CD4-positive, alpha-beta T cell treated with Interleukin-21 for 1 hour (primary cell): Measurements from ENCODE around the gene GABRR1.
"Not testable (repeated sequence)": the region's sequence is repeated elsewhere in the genome, so short reads cannot be mapped to it uniquely, and the experiment has no call there.

Experiments used
- DNase-seq: peaks from one replicate; pipeline ENCODE4 v3.0.0-alpha.2; 2020

Gene GABRR1

DNA sequence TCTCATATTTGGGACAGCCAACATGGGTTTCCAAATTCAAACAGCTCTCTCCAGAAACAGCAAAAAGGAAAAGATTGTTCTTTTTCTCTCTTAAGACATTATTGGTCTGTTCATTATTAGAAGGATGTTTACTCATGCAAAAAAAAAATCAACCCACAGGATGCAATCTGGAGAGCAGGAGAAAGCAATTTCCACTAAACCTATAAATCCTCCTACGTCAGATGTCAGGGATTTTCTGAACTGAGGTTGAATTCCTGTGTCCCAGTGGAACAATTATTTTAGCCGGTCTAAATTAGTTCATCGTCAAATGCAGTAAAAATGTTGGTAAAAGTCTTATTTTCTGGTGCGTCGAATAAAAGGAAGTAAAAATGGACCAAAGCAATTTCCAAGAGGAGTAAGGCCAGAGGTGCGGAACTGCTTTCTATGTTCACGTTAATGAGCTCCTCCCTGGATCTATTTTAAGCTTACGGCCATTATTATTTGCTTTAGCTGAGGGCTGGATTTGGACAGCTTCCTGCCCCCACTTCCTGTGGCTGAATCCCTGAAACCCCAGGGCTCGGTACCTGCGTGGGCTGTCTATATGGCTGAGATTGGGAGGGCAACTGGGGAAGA, at the start of gene GABRR1:
Gene GABRR1, minus strand, starts transcription at position 60 of the 612 bp plus-strand sequence. Its CDS starts 36 bp downstream, at position 24.
- DNase-seq = no peak

DNA sequence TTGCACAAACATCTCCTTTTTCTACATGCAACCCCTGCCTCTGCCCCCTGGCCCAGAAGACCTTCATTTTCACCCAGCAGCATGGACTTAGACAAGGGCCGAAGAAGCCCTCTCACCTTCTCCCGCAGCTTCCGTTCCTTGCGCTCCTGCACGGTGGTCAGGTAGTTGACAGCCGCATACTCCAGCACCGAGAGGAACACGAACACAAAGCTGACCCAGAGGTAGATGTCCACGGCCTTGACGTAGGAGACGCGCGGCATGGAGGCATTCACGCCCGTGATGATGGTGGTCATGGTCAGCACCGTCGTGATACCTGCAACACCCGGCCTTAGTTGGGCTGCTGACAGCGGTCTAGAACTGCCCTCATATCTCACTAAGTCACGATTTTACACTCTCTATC, 47.1 kb upstream of the GABRR1 start:
- no peak for DNase-seq

DNA sequence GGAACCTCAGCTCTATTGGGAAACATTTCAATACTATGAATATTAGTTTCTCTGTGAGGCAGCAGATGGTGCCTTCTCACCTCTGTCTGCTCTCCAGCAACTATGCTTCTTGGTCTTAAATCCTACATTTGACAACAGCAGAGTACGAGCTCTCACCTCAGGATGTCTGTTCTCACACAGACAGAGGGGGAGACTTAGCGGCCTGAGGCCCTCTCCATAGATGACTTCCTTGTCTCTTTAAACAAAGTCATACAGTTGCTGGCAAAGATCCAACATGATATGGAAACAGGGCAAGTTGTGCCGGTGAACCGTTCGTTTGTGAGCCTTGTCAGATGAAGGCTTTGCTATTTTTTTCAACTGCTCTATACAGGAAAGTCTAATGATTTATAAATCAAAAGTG, 43.7 kb upstream of the GABRR1 start:
- DNase-seq = no peak

DNA sequence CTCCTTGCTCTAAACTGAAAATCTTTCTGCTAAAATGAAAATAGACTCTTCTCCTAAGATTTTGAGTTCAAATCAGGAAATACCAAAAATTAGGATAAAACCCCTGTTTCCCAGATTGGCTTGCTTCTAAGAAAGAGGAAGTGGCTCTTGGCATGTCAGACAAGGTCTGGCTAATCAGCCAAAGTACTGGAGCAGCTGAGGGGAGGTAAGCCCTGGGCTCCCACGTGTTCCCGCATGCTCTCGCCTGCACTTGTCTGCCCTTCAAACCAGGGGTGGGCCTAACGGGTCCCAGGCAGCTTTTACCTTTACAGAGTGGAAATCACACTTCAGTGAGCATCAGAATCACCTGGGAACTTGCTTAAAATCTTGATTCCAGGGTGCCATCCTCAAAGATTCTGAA, 43.2 kb upstream of the GABRR1 start:
- DNase-seq = no peak

DNA sequence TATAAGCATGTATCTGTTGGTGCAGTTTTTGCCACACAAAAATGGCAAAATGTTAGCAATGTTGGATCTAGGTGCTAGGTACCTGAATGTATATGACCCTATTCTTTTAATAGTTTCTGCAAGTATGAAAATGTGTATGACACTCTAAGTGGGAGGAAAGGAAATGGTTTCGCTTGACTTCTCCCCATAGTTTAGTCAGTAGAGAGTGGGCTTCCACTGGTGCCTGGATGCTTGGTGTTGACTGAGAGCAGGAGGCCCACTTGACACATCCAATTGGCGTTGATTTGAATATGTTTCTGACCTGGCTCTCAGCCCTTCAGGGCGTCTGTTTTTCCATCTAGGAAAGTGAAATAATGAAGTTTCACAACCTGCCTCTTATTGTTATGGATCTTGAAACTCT, 41.8 kb upstream of the GABRR1 start:
- no peak for DNase-seq

DNA sequence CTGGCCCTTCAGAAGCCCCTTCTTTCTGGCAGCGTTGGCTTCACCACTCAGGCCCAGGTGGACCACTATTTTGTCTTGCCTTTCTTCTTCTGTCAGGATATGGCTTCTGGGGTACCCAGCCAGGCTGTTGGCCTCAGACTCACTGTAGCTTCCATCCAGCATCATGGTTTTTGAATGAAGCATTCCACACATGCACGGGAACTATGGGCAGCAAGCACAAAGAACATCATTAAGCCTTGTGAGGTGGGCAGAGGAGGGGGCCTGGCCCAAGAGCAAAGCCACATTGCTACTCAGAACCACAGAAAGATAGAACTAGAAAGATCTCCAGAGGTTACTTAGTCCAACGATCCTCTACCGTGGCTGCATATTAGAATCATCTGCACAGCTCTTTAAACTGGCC, 40.6 kb upstream of the GABRR1 start:
- no peak for DNase-seq

DNA sequence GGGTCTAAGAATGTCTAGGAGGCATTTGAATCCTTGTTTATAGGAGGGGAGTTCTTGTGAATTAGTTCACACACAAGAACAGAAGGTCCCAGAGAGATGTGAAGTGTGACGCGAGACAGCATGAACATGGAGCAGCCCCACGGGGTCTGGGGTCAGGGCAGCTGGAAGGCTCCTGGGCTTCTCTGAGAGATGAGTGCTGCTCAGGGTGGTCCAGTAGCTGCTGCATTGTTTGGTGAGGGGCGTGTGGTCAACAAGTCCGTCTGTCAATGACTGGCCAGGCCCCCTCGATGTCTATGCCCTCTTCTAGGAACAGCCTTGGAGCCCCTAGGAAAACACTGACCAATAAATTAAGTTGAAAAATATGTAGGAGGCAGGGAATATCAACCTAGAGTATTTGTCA, 40.2 kb upstream of the GABRR1 start:
- DNase-seq = no peak

DNA sequence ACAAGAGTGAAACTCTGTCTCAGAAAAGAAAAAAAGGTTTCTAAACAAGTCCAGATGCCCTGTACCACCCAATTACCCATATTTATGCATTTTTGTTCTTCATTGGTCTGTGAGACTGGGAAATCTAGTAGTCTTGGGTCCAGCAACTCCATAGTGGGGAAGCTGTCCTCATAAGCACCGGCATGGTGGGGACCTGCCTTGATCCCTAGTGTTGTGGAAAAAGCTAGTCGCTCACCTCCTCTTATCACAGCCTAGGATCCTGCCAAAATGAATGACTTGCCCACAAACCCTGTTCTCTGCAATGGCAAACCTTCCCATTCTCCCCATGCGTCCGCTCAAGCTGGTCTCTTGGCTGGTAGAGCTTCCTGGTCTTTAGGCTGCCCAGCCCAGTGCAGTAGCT, 38.3 kb upstream of the GABRR1 start:
- no peak for DNase-seq

DNA sequence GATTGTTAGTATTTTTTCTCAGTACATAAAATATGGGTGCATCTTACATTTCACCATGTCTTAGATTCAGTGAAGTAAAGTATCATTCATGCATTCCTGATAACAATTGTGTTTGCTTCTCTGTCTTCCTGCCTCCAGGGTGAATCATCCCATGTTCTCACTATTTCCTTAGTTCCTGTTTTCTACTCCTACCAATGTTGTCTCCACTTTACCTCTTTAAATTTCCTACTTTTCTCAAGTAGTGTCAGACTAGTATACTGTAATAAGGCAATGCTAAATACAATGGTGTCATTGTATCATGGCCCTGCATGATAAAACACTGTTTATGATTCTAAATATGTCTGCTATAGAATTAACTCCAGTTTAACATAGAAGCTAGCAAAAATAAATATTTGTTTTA, 37.4 kb upstream of the GABRR1 start:
- no peak for DNase-seq

DNA sequence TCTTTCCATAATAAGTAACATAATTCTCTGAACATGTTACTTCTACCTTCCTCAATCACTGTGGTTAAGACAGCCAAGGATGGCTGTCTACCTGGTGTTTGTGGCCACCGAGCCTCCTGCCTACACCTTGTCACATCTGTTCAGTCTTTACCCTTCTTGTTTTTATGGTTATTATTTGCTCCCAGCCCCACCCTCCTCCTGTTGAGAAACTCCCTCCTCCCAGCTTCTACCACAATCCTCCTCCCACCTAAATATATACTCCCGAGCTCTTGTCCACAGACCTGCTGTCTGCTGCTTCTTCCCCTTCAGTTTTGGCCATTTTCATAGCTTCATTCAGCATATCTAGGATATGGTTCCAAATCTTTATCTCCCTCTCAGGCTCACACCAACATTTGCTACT, 35.7 kb upstream of the GABRR1 start:
- no peak for DNase-seq

DNA sequence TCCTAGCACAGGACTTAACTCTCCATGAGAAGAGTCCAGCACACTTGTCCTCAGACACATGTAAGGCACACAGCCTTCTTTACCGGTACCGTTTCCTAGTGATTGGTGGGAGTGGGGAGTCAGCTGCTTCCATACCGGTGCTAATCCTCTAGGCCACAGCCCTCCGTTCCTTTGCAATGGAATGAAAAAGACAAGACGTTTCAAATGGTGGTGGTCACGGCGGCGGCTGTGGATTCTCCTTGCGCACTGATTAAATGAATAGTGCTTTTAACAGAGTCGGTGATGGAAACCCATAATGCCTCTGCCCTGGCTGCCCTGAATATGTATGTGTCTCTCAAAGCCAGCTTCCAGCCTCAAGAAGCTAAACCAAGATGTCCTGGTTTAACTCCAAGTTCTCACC, 34.8 kb upstream of the GABRR1 start:
- DNase-seq = no peak

DNA sequence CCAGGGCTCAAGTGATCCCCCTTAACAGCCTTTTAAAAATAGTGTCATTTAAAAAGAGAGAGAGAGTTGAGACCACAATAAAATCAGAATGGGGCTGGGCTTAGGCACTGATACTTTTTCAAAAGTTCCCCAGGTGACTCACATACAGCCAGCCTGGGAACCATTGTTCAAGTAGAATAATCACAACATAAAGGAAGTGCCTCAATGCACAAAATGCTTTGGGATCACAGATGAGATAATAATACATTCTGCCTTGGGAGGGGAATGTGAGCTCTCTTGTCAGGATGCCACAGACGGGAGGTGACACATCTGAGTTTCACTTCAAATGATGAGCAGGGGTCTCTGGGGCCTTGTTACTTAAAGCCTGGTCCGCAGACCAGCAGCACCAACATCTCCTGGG, 34.0 kb upstream of the GABRR1 start:
- no peak for DNase-seq

DNA sequence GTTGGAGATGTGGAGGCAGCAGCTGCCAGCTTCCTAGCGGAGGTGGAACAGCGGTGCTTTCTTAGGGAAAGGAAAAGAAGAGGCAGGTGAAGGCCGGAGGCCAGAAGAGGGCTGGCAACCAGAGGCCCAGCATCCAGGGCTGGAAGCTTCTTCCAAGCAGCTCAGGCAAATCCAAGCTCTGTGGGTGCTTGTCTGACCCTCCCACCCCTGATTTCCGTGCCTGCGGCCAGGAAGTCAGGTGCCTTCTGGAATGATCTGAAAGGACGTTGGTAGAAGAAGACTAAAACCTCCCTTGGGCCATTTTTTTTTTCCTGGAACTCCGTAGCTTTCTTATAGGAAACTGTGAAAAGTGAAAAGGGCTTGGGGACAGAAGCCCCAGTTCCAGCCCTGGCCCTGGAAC, 33.1 kb upstream of the GABRR1 start:
- DNase-seq = no peak

DNA sequence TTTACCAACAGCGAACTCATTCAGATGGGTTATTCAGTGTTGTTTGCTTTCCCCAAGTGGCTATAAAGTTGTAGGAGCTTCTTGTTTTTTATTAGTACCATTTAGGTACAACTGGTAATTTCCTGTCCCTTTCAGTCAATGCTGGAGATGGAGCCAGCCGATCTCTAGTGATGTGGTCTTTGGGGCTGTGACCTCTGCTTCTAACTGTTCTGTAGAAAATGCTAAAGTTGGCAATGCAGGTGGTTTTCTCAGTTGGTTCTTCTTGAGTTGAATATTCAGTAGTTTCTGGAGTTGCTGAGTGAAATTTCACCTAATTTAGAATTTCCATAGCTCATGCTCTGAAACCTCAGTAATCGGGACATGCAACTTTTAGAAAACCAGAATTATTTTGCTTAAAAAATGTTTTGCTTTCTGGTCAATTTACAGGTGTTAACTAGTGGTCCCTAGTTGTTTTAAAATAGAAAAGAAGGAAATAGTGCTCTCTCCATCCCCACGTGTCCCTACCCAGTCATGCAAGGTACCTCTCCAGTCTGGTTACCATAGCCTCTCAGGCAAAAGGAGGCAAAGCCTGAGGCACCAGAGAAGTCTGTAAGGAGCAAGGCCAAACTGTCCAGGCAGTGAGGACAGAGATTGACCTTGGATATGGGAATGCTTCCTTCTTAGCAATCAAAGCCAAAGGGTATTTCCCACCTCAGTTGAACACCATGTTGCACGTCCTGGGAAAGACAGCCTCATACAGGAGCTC, 27.3 kb upstream of the GABRR1 start:
- DNase-seq = no peak

DNA sequence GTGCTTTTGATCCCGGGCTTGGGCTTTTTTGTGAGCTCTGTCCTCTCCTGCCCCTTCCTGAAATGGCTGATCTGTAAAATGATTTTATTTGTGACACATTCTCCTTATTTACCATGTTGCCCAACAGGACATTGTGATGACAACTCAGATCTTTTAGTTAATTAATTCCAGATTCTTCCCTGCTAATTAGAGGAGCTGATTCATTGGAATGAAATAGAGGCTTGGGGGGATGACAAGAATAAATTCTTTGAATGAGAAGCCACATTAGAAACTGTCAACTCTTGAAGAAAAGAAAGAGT, 26.1 kb upstream of the GABRR1 start:
- DNase-seq = no peak

DNA sequence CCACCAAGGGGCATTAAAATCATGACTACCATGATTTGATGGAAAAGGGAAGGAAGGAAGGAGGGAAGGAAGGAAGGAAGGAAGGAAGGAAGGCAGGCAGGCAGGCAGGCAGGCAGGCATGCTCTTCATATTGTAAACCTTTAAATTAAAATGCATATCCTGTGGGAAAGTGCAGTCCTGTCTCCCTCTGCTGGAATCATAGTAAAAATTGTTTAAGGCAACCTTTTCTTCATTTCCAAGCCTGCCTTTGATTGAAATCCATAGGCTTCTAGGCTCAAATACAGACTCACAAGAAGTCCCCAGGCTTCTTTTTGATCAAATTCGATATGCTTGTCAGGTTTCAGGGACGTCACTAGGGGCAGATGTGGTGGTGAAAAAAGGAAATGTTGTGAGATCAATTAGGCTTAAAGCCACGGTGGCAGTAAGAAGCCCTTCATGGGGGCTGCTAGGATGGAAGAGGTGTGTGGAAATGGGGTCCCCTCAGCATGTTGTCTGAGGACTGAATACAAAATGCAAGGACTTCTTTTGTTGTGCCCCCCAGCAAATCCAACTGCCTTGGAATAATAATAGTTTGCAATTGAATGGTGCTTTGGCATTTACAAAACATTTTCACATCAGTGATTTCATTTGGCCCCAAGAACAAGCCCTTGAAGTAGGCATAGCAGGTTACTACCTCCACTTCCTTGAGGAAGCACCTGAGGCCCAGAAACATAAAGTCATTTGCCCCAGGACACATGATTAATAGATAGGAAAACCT, 25.6 kb upstream of the GABRR1 start:
- peak; percentile 39 for DNase-seq

DNA sequence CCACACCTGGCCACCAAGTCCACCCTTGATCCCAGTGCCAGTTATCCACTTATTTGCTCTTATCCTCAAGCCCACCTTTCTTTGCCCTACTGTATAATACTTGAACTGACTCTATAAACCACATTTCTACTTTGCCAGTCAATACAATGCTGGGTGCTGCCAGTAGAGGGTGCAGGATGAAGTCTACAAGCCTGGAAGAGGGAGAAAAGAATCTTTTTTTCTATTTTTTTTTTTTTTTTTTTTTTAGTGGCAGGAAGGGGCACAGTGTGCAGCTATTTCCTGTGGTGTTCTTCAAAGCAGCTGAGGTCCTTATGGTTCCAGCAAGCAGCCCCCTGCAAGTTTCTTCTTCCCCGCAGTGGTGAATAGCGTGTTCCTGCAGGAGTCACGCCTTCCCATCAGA, 22.2 kb upstream of the GABRR1 start:
- peak; percentile 47 for DNase-seq

DNA sequence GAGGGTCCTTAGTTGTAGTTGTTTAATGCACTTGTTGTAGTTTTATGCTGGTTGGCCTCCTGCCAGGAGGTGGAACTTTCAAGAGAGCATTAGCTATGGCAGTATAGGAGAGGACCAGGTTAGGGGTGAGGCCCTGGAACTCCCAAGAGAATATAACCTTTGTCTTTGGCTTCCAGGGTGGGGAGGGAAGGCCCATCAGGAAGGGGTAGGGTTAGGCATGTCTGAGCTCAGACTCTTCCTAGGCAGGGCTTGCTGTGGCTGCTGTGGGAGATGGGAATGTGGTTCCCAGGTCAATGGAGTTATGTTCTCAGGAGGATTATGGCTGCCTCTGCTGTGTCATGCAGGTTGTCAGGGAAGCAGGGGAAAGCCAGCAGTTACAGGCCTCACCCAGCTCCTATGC, 20.0 kb upstream of the GABRR1 start:
- DNase-seq = no peak

DNA sequence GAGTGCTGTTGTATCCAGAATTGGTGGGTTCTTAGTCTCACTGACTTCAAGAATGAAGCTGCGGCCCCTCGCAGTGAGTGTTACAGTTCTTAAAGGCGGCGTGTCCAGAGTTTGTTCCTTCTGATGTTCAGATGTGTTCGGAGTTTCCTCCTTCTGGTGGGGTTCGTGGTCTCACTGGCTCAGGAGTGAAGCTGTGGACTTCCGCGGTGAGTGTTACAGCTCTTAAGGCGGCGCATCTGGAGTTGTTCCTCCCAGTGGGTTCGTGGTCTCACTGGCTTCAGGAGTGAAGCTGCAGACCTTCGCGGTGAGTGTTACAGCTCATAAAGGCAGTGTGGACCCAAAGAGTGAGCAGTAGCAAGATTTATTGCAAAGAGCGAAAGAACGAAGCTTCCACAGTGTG, 16.4 kb upstream of the GABRR1 start:
- DNase-seq = not testable (repeated sequence)

DNA sequence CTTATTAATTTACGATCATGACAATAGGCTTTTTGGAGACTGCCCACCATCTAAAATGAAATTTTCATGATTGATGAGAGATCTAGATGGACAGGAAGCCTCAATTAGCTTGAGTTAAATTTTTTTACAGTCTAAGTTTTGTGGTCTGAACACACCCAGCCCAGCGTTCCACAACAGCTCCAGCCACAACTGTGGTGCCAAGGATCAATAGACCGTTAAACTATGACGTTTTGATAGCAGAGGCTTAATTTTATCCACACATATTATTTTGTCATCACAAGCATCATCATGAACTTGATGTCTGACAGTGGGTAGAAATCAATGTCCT, 5.5 kb upstream of the GABRR1 start:
- DNase-seq = no peak

DNA sequence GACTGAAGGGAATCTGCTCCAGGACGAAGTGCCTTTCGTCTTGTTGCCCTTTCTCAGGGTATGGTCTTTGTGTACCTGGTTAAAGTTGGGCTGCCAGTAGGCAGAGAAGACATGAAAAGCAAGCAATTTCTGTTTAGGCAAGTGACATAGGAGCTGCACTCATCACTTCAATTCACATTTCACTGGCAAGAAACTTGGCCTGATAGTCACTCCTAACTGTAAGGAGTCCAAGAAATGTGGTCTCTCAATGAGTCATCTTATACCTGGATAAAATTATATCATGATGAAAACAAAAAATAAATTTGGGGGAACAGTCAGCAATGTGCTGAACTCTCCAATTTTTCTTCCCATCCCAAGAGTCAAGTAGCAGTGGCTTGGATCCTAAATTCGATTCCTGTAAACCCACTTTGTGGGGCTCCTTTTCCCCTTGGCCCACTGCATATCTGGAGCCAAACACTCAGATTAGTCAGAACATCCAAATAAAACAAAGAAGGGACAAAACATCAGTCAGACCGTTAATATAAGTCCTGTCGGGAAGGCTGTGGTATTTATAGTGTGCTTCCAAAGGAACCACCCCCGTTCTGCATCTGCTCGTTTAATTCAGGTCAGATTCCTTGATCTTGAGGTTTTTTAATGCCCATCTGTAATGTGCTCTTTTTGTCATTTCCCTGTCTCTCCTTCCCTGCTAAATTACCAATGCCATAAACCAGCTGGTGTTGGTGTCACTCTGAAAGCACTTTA, 5.0 kb upstream of the GABRR1 start:
- no peak for DNase-seq

DNA sequence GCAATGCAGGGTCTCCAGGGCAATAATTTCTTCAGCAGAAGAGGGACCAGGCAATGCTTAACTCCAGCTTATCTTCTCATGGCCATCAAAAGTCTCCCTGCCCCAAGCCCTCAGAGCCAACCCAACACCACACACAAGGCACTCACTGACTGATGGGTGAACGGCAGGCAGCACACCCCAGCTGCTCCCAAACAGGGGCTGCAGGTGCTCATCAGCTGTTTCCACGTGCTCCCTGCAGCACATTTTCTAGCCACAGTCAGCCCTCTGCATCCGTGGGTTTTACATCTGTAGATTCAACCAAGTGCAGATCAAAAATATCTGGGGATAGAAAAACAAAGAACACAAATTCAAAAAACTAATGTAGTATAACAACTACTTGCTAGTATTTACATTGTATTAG, 4.0 kb upstream of the GABRR1 start:
- DNase-seq = no peak

DNA sequence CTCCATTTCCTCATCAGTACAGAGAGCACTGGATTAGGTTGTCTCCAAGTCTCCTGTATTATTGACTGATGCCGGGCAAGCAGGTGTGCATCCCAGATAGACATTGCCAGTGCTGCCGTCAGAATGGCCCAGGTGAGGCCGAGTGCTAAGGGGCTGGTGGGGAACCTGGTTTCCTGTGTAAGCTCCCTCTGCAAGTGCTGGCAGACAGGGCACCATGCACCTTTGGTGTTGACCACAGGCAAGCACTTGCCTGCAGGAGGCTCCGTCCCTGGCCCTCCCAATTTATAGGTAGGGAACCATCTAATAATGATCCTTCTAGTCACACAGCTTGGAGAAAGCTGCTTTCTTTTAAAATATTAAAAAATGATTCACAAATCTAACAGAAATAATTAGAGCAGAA, 747 bp downstream of the GABRR1 start:
- no peak for DNase-seq

DNA sequence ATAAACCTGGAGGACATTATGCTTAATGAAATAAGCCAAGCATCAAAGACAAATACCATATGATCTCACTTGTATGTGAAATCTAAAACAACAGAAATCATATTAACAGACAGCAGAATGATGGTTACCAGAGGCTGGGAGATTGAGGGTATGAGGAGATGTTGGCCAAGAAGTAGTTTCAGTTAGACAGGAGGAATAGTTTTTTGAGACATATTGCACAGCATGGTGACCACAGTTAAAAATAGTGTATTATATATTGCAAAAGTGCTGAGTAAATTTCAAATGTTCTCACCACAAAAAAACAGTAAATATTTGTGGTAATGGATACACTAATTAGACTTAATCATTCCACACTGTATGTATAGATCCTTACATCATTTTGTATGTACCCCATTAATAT, 1.8 kb downstream of the GABRR1 start:
- DNase-seq = no peak
